Sigmoid colon (tissue), 4 donors: Measurements from ENCODE around the gene C11orf54.

Source experiments
- CTCF ChIP-seq, 4 experiments: fragments of 450-650 bp in 3 of 4; fragments of 200-600 bp in 1 of 4; IDR thresholded peaks; one replicate each; pipeline ENCODE4 v1.5.1; 2016 to 2019; ENCODE audit warnings: antibody characterized with exemption in 4 of 4, mild to moderate bottlenecking in 3 of 4, moderate library complexity in 2 of 4
- EP300 ChIP-seq, 4 donors: sonication (generic); formaldehyde crosslinking; IDR thresholded peaks; one replicate each; pipeline ENCODE4 v1.6.1; 2017; ENCODE audit warnings: antibody characterized with exemption in 4 of 4
- POLR2A ChIP-seq, 2 donors: fragments of 450-650 bp; IDR thresholded peaks; one replicate each; pipeline ENCODE4 v1.6.1; 2016; ENCODE audit warnings: antibody characterized with exemption in 2 of 2, mild to moderate bottlenecking in 2 of 2, moderate library complexity in 2 of 2
- POLR2AphosphoS5 ChIP-seq, 4 donors: sonication (generic); formaldehyde crosslinking; IDR thresholded peaks; one replicate each; pipeline ENCODE4 v1.6.1; 2017; ENCODE audit warnings: antibody characterized with exemption in 4 of 4

- TF ChIP-seq CTCF (IDR thresholded peaks at IDR 0.05) (no peak), POLR2A (IDR thresholded peaks at IDR 0.05) (no peak), POLR2AphosphoS5 (IDR thresholded peaks at IDR 0.05) (no peak), EP300 (IDR thresholded peaks at IDR 0.05) (no peak)
Measured at GRCh38 chr11:93741882-93742226, 382 bp downstream of the C11orf54 start.
